GM21529 (cell line): ENCODE results near the gene DNM3.

Source experiments
- ATAC-seq: cut with Tn5 transposase; IDR thresholded peaks from one replicate; pipeline ENCODE4 v1.9.1; 2021; ENCODE audit not compliant: unreplicated experiment

DNM3 gene

GRCh38 chr1:171868217-171868803 is 27.0 kb downstream of the DNM3 start:
- ATAC-seq: no peak

- ATAC-seq: no peak
These were observed 27.8 kb downstream of the DNM3 start for GRCh38 chr1:171869097-171869496.

GRCh38 chr1:171871848-171872247 is 30.6 kb downstream of the DNM3 start:
- ATAC-seq: no peak

DNA sequence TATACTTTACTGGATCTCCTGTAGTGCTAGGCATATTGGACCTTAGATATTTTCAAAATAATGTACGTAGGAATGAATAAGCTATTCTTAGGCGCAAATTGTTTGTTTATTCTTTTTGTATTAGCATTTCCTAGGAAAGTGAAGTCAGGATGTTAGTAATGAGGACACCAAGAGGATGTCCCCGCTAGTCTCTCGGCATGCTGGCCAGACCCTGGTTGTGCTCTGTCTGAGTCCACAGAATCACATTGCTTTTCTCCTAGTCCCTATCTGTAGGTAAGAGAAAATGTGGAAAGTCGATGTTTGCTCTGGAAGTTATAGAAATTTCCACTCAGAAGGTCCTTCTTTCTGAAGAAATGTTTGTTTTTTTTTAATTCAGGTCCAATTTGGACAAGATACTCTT is 31.1 kb downstream of the DNM3 start:
- no peak for ATAC-seq

DNA sequence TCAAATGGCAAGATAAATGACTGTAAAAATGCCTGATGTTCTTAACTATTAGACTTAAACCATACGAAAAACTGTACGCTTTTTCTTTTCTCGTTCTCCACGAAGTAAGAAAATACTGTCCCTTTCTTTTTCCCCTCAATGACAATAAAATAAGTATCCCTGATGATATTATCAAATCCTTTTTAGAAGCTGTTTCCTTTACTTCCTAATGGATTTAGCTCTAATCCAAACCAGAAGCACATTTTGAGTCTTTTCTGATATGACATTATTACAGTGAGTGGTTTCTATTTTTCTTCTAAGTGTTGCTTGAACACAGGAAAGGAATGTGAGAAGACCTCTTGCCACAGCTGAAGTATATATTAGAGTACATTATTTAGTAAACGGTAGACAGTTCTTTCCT is 32.4 kb downstream of the DNM3 start:
- no peak for ATAC-seq

DNA sequence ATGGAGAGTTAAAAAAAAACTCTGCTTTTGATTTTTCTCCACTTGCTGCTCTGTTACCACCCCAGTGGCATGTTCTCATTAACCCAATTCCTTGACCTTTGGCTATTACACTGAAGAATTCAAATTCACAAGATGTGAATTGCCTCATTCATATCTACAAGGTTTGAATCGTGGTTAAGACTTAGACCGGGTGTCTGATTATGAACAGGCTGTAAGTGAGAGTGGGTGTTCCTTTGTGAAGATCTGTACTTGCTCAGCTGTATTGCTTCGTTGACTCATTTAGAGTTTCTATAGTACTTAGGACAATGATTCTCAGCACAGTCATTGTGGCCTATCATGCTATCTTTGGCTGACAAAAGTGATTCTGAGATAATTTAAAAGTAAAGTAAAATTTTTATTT is 36.4 kb downstream of the DNM3 start:
- peak; percentile 97 for ATAC-seq

GRCh38 chr1:171879556-171879955 is 38.3 kb downstream of the DNM3 start:
- no peak for ATAC-seq

- ATAC-seq: no peak
These were observed 40.1 kb downstream of the DNM3 start for GRCh38 chr1:171881442-171881841.

DNA sequence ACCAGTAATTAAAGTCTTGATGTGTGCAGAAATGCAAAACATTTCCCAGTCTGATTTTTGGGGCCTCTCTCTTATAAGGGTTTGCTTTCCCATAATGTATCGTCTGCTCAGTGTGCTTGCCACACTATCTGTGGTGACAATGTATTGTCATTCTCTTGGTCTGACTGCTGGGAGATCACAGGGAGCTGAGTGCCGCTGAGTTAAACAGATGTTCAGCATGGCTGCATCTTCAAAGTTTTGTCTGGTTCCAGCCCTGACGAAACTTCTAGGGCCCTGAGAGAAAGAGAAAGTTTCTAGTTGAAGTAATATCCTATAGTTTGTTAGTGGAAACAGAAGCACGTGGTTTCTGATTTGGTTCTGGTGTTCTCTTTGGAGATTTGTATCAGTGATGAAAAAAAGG is 42.6 kb downstream of the DNM3 start:
- ATAC-seq: peak; percentile 88

- no peak for ATAC-seq
These were observed 43.2 kb downstream of the DNM3 start for GRCh38 chr1:171884475-171884874.

- ATAC-seq: no peak
These were observed 48.8 kb downstream of the DNM3 start for GRCh38 chr1:171890131-171890530.

DNA sequence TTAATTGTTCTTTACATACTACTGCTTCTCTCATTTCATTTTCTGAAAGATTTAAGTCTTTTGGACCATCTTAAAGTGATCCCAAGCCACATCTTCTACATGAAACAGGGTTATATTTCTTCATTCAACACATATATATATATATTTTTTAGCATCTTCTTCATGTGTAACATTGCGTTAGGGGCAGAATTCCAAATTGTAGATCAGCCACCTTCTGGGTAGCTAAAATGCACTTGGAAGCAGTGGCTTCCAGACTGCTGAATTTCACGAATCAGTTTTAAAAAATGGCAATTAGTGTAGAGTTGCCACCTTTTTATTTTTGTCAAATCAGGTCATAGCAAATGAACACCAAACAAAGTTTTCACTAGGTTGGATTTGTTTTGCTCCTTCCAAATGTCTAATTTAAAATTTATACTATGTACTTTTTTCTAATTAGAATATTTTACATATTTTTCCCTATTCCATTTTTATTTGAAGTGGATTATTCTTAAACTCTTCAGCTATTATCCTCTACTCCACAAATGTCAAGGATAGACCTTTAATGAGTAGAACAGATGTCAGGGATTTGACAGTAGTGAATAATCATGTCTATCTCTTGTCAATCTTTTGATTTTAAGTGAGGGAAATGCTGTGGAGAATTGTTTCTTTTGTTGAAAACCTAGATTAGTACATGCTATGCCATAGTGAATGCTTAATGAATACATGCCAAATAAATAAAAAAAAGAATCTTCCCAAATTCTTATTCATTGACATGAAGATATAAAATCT is 55.8 kb downstream of the DNM3 start:
- no peak for ATAC-seq

DNA sequence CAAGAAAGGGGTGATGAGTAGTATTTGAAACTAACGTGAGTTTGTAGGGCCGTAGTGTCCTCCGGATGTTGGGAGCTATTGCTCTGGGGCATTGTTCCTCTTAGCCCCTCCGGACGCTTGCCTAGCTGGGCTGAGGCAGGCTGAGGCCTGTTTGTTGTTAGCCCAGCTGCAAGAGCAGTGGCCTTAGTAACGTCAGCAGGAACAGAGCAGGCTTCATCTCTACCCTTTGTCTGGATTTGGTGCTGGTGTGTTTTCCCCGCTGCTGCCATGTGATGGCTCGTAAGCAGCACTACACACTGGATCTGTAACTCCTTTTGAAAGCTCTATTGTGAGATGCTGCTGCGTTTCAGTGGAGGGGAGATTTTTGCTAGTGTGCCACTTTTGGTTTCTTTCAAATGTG is 57.6 kb downstream of the DNM3 start:
- ATAC-seq: no peak

DNA sequence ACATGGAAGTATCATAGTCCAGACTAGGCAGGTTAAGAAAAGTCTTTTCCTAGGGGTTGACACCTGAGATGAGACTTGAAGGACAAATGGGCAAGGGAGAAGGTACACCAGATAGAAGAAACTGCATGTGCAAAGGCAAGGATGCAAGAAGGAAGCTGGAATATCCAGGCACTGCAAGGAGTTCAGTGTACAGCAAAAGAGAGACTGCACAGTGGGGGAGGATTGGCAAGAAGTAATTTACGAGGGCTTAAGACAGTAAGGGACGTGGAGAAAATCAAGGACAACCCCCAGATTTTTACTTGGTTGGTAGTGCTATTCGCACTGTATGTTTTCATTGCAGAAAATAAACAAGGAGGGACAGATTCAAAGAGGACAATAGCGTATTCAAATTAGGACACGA is 58.5 kb downstream of the DNM3 start:
- no peak for ATAC-seq

DNA sequence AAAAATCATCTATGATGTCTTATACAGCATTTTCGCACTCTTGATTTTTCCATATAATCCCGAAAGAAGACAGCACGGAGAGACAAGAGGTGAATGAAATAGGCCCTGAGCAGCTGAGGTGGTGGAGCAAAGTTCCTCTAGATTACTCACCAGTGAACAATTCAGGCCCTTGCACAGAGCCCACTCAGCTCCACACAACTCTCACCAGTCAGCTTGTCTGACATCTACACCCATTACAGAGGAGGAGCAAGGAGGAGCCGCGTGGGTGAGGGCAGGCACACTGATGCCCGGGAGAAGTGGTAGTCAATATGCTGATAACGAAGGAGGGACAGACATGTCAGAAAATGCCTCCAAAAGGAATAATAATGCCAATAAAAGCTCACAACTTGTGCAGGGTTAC is 59.9 kb downstream of the DNM3 start:
- no peak for ATAC-seq

DNA sequence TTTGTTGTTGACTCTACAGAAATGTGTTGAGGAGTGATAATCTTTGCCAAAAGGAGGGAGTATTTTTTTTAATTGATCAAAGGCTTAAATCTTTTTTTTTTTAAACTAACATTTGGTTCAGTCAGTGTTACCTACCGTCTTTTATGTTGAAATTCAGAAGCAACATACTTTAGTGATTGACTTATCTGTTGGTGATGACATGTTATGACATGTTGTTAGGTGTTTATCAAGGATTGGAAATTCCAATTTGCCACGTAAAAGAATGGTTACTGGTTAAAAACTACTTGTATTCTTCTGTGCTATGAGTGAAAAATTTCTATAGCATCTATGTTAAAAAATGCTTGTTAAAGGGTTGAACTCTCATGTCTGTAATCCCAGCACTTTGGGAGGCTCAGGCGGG is 61.2 kb downstream of the DNM3 start:
- ATAC-seq: no peak

- no peak for ATAC-seq
These were observed 63.6 kb downstream of the DNM3 start for GRCh38 chr1:171904778-171905450.

- no peak for ATAC-seq
These were observed 68.4 kb downstream of the DNM3 start for GRCh38 chr1:171909711-171910110.

GRCh38 chr1:171910786-171911185 is 69.5 kb downstream of the DNM3 start:
- ATAC-seq: no peak

- no peak for ATAC-seq
These were observed 70.2 kb downstream of the DNM3 start for GRCh38 chr1:171911506-171911905.

DNA sequence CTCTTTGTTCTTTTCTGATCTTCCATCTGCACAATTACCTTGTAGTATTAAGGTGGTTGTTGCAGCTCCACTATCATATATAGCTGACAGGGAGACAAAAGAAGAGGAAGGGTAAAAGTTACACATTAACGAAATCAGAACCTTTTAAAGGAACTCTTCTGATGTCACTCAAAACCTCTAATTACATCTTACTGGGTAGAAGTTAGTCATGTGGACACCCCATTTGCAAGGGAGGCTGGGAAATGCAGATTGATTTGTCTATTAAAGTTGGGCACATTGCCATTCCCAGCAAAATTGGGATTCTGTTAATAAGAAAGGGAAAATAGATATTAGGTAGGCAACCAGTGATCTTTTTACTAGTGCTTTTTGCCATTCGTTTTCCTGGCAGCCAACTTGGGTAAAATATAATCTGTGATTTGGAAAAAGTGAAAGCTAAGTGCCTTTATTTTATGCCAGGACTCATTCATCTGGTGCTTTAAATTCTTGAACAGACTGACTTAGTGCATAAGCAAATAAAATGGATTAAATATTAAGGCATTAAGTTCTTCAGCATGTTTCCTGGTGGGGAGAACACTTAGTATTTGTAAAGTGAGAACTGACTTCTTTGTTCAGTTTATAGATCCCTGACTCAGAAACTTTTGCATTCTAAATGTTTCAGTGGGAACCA is 71.3 kb downstream of the DNM3 start:
- ATAC-seq: no peak

DNA sequence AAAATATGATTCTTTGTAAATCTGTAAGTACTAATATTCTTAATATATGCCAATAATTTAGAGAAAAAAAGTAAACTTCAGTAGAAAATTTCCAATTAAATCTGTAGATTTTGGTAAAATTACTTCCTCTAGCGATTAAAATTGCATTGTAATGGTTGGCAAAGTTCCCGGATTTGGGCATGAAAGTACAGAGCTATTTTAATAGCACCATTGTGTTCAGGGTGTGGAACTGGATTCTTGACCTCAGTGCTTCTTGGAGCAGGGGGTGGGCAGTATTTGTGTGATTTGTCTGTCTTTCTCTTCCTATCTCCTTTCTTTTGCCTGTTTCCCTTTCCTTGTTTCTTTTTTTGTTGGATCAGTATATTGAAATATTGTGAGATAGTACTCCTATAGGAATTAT is 72.1 kb downstream of the DNM3 start:
- ATAC-seq: no peak
